DMS79 (cell line): ENCODE measurements around the gene PHF13.
"Not testable (repeated sequence)": the region's sequence is repeated elsewhere in the genome, so short reads cannot be mapped to it uniquely, and the experiment has no call there.

Source experiments
- DNase-seq: peaks from one replicate; lab custom pipeline; 2025; lab: John Stamatoyannopoulos, UW

The PHF13 gene

DNA sequence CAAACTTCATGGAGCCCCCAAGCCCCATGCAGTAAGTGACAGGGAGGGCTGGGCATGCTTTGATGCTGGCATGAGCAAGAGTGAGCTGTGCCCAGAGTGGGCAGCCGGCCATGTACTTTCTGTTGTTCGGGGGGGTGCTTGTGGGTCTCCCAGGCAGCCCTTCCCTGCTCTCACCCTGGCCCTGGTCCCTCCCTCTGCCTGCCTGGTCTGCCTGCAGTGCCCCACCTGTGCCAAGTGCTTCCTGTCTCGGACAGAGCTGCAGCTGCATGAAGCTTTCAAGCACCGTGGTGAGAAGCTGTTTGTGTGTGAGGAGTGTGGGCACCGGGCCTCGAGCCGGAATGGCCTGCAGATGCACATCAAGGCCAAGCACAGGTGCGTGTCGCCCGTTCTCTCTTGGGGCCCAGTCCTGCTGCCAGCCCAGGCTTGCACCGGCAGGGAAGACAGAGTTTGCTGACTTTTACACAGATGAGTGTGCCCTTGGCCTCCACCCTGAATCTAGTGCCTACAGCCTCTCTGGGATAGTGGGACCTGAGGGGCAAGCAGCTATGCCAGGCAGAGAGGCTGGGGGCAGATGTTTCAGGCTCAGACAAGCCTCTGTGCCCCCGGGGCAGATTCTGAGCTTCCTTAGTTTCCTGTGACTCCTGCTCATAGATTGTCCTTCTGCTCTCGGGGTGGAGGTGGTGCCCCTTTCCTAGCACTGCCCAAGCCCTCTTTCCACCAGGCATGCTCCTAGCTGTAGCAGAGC is 26.1 kb upstream of the PHF13 start:
- DNase-seq, result peak; percentile 98

DNA sequence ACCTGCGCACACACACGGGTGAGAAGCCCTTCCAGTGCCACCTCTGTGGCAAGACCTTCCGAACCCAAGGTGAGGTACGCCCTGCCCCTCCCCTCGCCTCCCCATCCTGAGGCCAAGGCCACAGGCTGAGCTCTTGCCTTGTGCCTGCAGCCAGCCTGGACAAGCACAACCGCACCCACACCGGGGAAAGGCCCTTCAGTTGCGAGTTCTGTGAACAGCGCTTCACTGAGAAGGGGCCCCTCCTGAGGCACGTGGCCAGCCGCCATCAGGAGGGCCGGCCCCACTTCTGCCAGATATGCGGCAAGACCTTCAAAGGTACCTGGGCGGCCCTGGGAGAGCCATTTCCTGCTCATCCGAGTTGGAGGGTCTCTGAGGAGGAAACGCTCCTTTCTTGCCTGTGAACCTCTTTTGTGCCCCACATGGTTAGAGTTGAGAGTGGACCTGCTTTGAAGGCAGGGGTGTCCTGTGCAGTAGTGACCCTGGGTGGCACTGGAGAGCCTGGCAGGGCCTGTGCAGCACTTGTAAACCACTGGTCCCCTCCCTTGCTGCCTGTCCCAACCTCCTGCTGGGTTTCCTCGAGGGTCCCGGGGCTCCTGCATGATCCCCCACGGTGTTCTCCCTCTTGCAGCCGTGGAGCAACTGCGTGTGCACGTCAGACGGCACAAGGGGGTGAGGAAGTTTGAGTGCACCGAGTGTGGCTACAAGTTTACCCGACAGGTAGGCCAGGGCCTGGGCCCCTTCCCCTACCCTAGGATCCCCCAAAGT is 25.2 kb upstream of the PHF13 start:
- DNase-seq, result peak; percentile 61

DNA sequence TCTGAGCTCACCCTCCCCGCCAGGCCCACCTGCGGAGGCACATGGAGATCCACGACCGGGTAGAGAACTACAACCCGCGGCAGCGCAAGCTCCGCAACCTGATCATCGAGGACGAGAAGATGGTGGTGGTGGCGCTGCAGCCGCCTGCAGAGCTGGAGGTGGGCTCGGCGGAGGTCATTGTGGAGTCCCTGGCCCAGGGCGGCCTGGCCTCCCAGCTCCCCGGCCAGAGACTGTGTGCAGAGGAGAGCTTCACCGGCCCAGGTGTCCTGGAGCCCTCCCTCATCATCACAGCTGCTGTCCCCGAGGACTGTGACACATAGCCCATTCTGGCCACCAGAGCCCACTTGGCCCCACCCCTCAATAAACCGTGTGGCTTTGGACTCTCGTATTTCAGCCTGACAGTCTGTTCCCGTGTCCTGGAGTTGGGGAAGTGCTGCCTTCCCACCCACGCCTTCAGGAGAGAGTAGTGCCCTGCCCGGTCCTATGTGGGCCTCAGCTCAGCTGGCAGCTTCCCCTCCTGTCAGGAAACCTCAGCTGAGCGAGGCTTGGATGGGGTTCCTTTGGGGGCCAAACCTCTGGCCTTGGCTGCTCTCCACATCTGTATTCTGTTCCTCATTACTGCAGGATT is 24.5 kb upstream of the PHF13 start:
- DNase-seq, result no peak

DNA sequence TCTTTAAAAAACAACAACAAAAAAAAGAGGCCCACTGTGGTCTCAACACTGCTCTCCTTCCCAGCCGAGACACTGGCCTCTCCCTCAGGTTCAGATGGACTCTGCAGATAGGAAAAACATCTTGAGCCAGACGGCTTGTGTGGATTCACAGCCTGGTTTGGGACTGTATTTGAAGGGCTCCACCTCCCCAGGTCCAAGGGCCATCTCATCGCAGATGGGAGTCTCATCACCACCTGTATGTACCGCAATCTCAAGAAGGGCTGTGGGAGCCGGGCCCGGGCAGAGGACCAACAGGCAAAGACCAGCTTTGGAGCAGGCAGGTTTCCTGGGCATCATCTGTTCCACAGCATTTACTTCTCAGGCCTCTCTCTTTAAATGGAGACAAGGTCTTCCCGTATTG is 23.5 kb upstream of the PHF13 start:
- no peak for DNase-seq

DNA sequence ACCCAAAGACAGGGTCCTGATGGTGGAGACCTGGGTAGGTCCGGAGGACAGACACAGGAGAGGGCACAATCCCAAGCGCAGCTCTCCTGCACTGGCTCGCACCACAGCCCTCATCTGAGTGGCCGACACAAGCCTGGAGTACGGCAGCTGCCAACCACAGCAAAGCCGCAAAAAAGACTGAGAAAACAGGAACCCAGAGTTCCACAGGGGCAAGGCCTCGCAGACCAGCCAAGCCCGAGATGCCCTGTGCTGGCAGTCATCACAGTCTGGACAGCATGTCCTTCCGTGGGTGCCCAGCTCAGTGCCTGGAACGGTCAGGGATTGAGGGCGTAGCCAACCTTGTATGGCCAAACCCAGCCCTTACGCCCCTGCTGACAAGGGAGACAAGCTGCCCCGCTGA is 22.3 kb upstream of the PHF13 start:
- no peak for DNase-seq

DNA sequence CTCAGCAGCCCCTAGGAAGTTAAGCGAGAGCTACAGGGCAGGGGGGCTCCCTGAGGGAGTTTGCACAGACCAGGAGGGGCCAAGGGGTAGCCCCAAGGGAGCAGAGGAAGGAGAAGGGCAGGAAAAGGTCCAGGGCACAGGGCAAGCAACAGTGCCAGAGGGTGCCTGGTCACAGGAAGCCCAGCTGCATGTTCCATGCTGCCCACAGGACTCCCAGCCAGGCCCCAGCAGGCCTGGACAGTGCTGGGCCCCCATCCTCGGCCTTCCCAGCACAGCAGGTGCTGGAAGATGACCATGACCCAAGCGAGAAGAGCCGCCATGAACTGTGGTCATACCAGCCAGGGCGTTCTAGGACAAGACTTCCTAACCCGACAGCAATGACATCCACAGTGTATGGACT is 21.9 kb upstream of the PHF13 start:
- no peak for DNase-seq

DNA sequence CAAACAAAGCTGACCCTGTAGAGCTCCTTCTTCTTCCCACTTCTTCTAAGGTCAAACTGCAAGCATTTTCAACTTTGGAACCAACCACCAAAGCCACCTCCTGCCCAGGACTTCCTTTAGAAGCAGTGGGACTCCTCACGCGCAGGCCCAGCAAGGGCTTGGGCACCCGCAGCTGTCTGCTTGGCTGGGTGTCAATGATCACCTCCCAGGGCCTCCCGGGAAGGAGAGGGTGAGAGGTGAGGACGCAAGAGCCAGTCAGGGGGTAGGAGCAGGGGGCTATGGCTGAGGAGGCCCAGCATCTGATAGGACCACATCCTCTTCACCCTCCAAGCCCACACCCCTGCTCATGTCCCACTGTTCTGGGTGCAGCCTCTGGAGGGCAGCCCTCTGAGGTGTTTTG is 21.1 kb upstream of the PHF13 start:
- DNase-seq, result no peak

DNA sequence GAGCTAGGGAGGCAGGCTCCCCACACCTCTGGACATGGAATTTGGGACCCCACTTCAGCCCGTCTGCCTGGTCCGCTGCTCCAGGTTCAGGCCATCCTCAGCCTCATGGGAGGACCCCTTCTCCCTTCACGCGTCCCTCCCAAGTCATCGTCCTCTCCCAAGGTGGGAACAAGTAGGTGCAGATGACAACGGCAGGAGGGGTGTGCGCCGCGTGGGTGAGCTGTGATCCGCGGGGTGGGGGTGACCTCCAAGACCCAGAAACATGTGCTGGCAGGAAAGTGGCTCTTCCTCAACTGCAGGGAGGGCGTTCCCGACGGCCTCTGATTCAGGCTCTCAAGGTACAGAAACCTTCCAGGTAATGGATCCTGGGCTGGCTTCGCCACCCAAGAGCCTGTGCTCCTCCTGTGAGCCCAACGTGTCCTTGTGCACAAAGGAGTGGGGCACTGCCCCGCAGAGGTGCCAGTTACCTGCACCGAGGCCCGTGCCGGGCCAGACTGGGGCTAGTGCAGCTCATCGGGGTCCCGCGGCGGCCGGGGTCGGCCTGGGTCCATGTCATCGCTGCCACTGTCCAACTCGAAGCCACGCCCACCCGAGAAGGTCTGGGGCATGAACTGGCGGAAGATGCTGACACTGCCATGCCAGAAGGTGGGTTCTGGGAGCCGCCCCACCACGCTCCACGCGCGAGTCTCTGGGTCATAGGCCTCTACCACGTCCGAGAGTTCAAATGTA is 20.5 kb upstream of the PHF13 start:
- DNase-seq, result no peak

DNA sequence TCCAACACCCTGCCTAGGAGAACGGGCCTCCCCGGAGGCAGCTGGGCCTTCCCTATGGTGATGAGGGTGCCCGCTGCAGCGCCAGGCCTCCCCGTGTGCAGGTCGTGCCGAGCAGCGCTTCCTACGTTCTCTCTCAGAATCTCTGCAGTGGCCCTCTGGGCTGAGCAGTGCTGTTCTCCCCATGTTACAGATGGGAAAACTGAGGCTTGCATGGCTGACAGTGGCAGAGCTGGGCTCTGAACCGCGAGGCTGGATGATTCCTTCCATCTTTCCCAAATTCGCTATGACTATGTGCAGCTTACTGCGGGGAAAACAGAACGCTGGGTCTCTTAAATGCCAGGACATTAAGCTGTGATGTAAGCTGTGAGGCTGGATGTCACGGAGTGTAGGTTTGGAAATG is 19.7 kb upstream of the PHF13 start:
- DNase-seq, result no peak

DNA sequence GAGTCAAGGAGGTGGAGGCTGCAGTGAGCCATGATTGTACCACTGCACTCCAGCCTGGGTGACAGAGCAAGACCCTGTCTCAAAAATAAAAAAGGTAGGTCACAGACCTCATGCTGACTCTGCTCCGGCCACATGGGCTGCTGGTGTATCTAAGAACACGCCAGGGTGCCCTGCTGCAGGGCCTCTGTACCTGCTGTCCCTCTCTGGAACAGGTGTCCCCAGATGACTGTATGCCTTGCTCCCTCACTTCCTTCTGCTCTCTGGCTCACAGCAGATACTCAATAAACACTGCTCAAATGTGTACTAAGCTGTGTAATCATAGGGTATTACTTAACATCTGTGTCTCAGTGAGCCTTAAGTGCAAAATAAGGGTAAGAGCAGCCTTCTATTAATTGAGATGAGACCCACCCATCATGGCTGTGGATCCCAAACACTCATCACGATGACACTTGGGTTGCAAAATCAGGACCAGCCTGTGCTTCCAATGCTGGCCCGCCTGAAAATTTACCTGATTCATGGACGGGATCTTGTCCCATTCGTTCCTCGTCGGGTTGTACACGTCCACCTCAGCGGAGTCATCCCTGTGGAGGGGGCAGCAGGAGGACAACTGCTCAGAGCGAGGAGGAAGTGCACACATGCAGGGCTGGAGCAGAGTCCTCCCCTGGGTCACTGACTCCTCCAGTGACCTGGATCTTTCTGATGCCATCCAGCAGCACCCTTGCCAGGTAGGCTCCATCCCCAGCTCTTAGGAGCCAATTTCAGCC is 18.4 kb upstream of the PHF13 start:
- DNase-seq, result no peak

DNA sequence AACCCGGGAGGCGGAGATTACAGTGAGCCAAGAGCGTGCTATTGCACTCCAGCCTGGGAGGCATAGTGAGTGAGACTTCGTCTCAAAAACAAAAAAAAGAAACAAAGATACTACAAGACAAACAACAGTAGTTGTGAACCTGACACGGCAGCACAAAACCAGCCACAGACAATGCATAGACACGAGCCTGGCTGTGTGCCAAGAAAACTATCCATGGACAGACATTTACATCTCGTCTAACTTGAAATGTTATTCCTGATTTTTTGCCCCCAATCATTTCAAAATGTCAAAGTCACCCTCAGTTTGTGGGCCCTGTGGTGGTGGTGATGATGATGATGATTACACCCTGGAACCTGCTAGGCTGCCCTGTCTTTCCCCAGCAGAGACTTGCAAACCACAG is 17.2 kb upstream of the PHF13 start:
- DNase-seq, result no peak

DNA sequence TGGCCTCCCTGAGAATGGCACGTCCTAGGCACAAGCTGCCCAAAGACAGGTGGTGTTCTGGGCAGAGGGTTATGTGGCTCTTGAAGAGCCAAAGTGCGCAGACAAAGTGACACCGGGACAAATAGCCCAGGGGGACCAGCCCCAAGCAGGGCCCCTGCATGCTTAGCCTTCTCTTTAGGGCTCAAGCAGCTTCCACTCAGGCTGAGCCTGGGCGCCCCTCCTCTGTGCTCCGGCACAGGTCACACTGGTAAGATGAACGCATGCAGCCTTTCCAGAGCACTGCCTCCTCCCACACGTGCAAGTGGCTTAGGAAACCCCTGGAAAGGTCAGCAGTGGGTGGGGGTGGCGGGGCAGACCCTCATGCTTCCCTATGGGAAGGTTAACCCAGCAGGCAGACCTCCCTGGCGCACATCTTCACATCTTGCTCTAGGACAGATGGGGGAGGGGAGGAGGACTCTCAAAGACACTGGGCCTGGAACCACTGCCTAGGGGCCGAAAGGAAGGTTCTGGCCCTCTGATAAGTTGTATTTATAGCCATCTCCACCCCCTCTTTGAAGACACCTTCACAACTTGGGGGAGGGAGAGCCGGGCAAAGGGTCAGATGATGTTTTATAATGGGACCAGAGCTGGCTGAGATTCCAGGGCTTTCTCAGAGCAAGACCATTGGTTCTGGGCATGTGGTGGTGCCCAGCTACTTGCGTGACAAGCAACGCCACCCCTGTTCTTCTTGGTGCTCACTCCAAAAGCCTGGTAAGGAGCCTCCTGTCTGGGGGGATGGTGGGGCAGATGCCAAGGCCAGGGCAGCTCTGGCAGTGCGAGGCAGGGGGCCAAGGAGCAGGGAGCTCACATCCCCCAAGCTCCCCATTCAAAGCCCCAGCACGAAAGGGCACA is 16.4 kb upstream of the PHF13 start:
- no peak for DNase-seq

DNA sequence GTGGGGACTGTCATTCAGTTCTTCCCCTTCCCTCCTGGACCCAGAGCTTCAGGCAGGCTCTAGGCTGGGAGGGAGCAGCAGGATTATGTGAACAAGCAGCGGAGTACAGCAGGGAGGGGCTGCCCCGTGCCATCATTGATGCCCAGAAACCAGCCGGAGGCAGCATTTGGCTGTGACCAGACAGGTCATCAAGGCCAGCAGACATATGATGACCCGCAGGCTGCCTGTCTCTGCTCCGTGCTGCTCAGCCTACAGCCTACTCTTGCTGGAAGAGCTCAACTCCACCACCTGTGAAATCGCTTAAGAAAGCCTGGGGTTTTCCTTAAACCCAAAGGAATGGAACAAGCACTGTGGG is 15.8 kb upstream of the PHF13 start:
- DNase-seq, result no peak

DNA sequence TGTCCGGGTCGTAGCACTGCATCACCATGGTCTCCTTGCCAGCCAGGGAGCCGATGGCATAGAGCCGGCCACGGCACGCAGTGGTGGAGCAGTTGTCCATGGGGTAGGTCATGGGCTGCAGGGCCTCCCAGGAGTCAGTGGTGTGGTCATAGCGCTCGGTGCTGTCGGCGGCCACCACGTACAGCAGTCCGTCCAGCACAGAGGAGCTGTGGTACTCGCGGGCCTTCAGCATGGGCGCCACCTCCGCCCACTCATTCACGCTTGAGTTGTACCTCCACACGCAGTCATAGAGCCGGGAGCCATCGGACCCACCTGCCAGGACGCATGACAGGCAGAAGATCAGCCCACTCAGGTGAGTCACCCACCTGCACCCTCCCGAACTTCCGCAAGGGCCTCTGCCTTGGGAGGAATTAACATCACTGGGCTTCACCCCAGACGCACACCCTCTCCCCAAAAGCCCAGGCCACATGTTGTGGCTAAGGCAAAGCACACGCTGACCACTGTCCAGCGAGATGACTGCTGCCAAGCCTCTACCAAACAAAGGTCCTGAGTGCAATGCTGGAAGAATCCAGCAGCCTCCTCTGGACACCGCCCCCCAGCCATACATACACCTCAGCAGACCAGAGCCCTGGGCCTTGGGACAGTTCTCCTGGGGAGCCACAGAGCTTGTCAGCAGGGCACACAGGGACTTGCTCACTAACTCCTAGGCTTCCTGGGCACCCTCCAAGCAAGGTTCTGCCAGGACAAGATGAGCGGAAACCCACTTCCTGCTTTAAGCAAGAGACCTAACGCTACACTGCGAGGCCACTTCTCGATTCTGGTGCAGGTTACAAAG is 14.2 kb upstream of the PHF13 start:
- DNase-seq, result no peak

DNA sequence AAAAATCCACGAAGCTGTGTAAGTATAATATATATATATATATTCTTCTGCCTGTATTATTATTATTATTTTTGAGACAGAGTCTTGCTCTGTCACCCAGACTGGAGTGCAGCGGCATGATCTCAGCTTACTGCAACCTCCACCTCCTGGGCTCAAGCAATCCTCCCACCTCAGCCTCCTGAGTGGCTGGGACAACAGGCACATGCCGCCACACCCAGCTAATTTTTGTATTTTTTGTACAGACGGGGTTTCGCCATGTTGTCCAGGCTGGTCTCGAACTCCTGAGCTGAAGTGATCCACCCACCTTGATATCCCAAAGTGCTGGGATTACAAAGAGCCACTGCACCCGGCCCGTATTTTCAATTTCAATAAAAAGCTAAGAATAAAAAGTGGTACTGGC is 13.5 kb upstream of the PHF13 start:
- DNase-seq, result not testable (repeated sequence)

DNA sequence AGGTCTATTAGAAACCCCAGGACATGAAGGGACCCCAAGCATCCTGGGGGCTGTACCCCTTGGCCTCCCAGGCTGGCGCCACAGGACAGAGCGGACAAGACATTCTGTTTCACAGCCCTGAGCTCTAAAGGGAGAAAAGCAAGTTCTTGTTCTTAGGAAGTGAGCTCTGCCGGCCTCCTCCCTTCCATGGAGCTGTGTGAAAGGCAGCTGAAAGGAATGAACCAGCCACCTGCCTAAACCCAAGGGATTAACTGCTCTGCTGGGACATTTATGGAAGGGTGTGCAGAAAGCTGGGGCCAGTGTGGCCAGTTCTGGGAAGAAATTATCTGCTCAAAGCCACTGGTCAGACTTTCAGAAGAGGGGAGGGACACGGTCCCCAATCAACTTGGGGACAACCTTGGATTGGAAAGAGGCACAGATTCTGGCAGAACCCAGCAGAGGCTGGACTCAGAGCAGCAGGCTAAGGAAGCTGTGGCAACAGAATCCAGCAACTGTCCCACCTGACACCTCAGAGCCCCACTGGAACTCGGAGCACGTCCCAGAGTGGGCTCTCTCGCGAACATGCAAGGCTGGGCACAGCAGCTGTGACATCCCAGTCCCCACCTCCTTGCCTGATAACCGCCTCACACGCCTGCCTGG is 13.0 kb upstream of the PHF13 start:
- no peak for DNase-seq

DNA sequence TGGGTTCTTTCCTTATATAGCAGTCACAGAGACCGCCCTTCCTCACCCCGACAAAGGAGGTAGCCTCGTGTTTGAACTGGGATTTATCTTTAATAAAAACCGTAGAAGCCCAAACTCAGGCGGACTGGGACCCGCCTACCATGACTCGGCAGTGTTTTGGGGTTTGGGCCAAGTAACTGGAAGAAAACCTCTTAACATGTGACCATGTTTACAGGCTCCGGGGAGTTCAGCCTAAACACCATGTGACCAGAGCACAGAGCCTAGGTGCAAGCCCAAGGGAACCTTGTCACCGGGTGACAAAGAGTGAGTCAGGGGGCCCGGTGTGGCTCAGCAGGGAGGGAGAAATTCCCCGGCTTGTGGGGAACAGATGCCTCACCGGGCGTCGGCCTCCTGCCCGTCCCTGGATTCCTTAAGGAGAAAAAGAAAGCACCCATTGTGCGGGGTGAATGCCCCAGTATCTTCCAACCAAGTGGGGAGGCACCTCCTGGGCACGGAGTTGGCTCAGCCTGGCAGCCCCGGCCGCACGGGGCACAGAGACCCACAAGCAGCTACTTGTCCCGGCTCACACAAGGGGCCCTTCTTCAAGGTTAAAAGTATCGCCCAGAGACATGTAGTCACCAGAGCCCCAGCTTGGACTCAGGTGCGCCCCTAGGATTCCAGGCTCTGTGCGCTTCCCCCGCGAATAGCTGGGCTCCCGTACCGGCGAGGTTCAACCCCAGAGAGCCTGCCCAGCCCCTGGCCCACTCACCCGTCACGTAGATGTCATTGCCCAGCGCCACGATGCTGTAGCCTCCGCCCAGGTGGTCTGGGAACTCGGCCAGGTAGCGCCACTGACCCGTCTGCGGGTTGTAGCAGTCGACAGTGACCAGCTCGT is 12.2 kb upstream of the PHF13 start:
- no peak for DNase-seq

DNA sequence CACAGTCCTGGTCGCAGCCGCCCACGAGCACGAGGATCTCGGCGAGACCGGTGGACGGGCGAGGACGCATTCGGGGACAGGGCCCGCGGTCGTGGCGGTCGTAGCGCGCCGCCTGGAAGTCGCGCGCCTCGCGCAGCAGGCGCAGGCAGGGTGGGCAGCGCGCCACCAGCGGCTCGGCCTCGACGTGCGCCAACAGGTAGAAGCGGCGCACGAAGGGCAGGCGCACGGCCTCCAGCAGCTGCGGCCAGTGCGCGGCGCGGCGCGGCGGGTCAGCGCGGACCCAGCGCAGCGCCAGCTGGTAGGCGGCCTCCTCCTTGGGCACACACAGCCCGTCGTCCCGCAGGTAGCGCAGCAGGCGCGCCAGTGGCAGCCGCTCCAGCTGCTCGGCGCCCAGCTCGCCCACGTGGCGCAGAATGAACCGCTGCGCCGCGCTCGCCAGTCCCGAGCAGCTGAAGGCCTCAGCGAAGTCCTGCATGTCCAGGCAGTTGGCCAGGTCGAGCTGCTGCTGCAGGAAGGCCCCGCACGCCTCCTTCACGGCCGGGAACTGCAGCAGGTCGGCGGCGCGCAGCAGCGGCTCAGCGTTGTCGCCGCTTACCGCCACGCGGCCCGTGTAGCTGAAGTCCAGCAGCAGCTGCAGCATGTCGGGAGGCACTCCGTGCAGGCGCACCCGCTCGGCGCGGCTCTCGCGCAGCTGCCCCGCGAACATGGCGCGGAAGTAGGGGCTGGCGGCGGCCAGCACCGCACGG is 11.4 kb upstream of the PHF13 start:
- DNase-seq, result no peak
